Measurements from ENCODE around the gene WSCD2. TPM values are rescaled to one million over a fixed set of nuclear protein-coding genes. Genes with fewer than 3 reads are reported as not detected.

WSCD2 gene
- total RNA-seq, 4 donors from 2014 or later: 0.46 to 1.3 (median 0.50) TPM; not detected in 1

GRCh38 chr12:108194585-108194984 lies 65.5 kb downstream of the WSCD2 start:
- TF ChIP-seq CTCF (IDR thresholded peaks at IDR 0.05): no peak
- ATAC-seq (ENCODE audit: low FRiP score): no peak
- no peak for DNase-seq (ENCODE audit: low spot score)

GRCh38 chr12:108196319-108196718 lies 67.2 kb downstream of the WSCD2 start:
- DNase-seq (ENCODE audit: low spot score): no peak
- no peak for TF ChIP-seq CTCF (IDR thresholded peaks at IDR 0.05)
- no peak for ATAC-seq (ENCODE audit: low FRiP score)

GRCh38 chr12:108196921-108197320 lies 67.8 kb downstream of the WSCD2 start:
- DNase-seq (ENCODE audit: low spot score) (no peak), ATAC-seq (ENCODE audit: low FRiP score) (no peak)
- no peak for TF ChIP-seq CTCF (IDR thresholded peaks at IDR 0.05)

- no peak for ATAC-seq (ENCODE audit: low FRiP score)
- no peak for DNase-seq (ENCODE audit: low spot score)
- no peak for TF ChIP-seq CTCF (IDR thresholded peaks at IDR 0.05)
Observed at GRCh38 chr12:108198043-108198442, 69.0 kb downstream of the WSCD2 start.

GRCh38 chr12:108199106-108199505 lies 70.0 kb downstream of the WSCD2 start:
- TF ChIP-seq CTCF (IDR thresholded peaks at IDR 0.05): no peak
- ATAC-seq (ENCODE audit: low FRiP score) (no peak), DNase-seq (ENCODE audit: low spot score) (no peak)

GRCh38 chr12:108201808-108202207 lies 72.7 kb downstream of the WSCD2 start:
- no peak for ATAC-seq (ENCODE audit: low FRiP score)
- no peak for DNase-seq (ENCODE audit: low spot score)
- TF ChIP-seq CTCF (IDR thresholded peaks at IDR 0.05): no peak

GRCh38 chr12:108204117-108204987 lies 75.3 kb downstream of the WSCD2 start:
- ATAC-seq (ENCODE audit: low FRiP score) (no peak), DNase-seq (ENCODE audit: low spot score) (no peak)
- no peak for TF ChIP-seq CTCF (IDR thresholded peaks at IDR 0.05)

All from omental fat pad (tissue), 4 donors.